GM13976 (cell line): ENCODE results near the gene KRT80.

ENCODE experiments used
- DNase-seq: peaks from one replicate; pipeline ENCODE4 v3.0.0; 2012; ENCODE audit warnings: low spot score
- in situ Hi-C: fragments of 300-500 bp; cut with MboI; formaldehyde crosslinking; loops from one replicate; pipeline ENCODE4 v1.12.0; 2022; ENCODE audit warnings: low sequenced_read_pairs, mixed read lengths, inconsistent platforms; ENCODE audit not compliant: unreplicated experiment
- TF ChIP-seq, protein P1 (sequence below): IDR thresholded peaks from 2 replicates; pipeline ENCODE4 v1.5.1; 2012; ENCODE audit warnings: borderline replicate concordance, mild to moderate bottlenecking; ENCODE audit not compliant: insufficient read depth; ENCODE audit errors: extremely low read depth, missing control alignments, control extremely low read depth

The KRT80 gene

DNA sequence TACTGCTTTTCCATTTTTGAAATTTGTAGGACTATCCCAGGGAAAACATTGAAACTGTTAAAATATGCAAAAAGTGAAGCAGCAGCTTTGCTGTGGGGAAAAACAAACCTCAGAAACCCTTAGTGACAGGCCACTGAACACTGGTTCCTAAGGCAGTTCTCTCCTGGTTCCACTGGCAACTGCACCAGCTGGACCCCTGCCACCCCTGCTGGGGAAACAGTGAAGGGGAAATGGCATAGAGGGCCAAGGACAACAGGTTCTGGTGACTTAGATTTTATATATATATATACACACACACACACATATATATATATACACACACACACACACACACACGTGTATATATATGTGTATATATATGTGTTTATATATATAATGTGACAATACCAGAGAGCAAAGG, 25.0 kb upstream of the KRT80 start:
- no peak for DNase-seq
- in situ Hi-C loops = no loop called here
- TF ChIP-seq, protein P1, sequence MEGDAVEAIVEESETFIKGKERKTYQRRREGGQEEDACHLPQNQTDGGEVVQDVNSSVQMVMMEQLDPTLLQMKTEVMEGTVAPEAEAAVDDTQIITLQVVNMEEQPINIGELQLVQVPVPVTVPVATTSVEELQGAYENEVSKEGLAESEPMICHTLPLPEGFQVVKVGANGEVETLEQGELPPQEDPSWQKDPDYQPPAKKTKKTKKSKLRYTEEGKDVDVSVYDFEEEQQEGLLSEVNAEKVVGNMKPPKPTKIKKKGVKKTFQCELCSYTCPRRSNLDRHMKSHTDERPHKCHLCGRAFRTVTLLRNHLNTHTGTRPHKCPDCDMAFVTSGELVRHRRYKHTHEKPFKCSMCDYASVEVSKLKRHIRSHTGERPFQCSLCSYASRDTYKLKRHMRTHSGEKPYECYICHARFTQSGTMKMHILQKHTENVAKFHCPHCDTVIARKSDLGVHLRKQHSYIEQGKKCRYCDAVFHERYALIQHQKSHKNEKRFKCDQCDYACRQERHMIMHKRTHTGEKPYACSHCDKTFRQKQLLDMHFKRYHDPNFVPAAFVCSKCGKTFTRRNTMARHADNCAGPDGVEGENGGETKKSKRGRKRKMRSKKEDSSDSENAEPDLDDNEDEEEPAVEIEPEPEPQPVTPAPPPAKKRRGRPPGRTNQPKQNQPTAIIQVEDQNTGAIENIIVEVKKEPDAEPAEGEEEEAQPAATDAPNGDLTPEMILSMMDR = no peak

DNA sequence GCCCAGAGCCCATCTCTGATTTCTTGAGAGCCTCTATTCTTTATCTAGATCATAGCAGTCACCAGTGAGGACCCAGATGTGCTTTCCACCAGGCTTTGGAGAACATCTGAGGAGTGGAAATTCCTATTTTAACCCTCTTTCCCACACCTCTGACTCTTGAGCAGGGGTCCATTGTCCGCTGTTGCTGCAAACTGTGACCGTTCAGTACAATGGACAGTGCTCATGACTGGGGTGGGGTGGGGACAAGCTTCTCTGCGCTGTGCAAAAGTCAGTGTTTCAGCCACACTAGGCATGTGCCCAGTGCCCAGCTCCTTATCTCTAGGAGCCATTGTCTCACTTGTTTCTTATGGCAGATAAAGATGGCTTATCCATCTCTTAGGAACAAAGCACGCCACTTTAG, 24.3 kb upstream of the KRT80 start:
- in situ Hi-C loops = no loop called here
- DNase-seq = no peak
- TF ChIP-seq, protein P1 = no peak

DNA sequence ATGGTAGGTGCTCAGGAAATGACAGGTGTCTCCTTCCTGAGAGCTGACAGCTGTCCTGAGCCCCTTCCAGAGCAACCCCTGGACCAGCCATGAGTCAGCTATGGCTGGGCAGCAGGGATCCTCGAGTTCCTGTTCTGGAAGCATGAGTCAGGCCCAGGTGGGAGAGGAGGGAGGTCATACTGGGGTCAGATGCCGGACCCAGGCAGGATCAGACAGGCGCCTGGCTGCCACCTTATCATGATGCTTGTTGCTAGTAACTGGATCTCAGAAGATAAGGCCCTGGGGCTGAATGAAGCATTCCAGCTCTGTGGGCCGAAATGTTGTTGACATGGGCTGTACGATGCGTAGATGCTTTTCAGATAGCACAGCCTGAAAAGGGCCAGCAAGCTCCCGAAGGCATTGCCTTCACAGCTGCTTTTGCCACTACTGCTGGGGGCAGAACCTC, 23.8 kb upstream of the KRT80 start:
- TF ChIP-seq, protein P1 = no peak
- DNase-seq = no peak
- in situ Hi-C loops = no loop called here

DNA sequence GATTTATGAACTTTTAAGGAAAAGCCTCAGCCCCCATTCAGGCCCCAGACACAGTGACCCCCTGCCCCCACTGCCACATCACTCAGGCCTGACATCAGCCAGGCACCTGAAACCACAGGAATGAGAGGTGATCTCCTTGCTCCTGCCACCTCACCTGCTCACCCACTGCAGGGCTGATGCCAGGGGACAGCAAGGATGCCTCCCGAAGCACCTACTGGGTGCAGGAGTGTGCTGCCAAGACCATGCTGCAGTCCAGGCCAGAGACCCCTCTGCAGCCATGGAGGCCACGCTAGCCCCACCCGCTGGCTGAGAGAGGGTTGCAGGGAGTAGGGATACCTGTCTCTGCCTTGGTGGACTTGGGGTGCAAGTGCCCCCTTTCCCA, 22.6 kb upstream of the KRT80 start:
- TF ChIP-seq, protein P1 = no peak
- in situ Hi-C loops = no loop called here
- DNase-seq = peak; percentile 26

DNA sequence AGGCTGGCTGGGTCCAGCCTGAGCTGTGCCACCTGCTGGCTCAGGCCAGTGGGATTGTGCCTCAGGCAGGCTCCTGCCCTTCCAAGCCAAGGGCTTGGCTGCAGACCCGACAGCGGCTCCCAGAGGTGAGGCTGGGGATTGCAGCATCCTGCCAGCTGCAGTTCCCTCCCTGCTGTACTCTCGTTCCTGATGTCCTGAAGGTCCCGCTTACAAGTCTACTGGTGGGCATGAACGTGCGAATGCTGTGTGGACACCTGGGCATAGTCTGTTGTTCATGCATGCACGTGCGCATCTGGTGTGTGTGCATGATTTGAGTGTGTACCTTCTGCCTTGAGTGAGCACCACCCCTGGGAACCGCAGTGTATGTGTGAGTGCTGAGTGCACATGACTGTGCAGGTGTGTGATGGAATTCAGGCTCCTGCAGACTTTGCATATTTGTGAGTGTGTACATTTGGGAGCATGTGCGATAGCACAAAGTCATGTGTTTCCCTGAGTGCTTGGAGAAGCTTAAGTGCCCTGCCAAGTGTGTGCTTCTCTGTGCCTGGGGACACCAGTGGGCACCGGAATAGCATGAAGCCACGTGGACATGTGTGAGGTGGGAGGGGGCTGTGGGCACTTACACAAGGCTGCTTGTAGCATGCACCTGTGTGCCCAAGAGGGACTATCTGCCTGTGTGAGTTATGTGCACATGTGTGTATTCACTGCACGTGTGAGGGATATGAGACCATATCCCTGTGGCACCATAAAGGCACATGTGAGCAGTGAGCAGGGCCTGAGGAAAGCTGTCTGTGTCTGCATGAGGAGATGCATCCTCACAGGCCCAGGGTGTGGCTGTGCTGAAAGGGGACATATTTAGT, 22.0 kb upstream of the KRT80 start:
- DNase-seq = peak; percentile 81
- TF ChIP-seq, protein P1 = peak; percentile 87
- in situ Hi-C loops = no loop called here

DNA sequence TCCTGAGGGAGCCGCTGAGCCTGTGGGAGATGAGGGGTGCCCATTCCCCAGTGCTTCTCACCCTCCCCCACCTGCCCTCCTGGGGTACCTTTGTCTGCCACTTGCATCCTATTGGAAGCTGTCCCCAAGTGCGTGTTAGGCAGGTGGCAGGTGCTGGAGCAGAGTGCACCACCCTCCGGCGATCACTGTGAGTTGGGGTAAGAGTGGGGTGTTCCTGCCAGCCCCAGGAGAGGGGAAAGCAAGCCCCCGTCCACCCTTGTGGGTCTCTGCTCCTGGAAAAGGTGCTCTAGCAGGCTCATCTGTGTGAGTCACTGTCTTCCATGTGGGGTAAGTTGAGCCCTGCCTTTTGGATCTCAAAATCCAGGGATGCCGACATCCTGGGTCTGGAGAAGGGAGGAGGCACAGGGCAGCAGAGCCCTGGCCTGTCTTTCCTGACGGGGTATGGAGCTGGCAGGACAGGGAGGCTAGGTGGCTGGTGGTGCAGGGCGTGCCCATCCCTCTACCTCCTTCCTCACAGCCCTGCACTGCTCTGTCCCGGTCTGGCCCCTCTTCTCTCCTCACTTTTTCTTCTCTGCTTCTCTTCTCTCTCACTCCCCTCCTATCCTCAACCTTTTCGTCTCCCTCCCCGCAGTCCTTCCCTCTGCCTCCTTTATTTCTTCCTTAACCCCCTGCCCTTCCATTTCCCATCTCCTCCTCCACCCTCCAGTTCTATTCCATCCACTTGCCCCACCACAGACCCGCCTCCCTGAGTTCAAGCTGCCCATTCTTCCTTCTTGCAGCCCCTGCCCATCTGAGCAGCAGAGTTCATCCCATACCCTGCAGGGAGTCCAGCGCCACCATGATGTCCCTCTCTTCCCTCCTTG, 21.1 kb upstream of the KRT80 start:
- in situ Hi-C loops = no loop called here
- DNase-seq = peak; percentile 22

More for the DNA sequence above, 21.1 kb upstream of the KRT80 start:
- TF ChIP-seq, protein P1 = no peak
